Keratinocyte (primary cell): ENCODE measurements around the gene NATD1. TPM values are rescaled to one million over a fixed set of nuclear protein-coding genes. Genes with fewer than 3 reads are reported as not detected.

Source experiments
- DNase-seq: peaks from one replicate; pipeline ENCODE4 v3.0.0-alpha.2; 2011; ENCODE audit warnings: low read depth, missing footprints, low spot score
- FAIRE-seq: peaks from 2 replicates; lab custom pipeline; 2011; peaks lifted over from hg19 to GRCh38; lab: Jason Lieb, UNC
- H2AFZ ChIP-seq: 2 replicates; pipeline ENCODE4 v1.6.0; 2012; ENCODE audit warnings: low read length, control low read depth, inconsistent platforms; ENCODE audit not compliant: control insufficient read depth
- H3K27ac ChIP-seq: 2 replicates; pipeline ENCODE4 v1.5.1; 2011; ENCODE audit warnings: low read length; ENCODE audit not compliant: control insufficient read depth, insufficient read depth
- H3K27me3 ChIP-seq: 3 replicates; pipeline ENCODE4 v1.6.0; 2011; ENCODE audit warnings: low read length; ENCODE audit not compliant: control insufficient read depth, insufficient read depth; ENCODE audit errors: extremely low read depth
- H3K36me3 ChIP-seq, 2 experiments: 2 replicates in 1 of 2; 3 replicates in 1 of 2; pipeline ENCODE4 v1.5.1; 2011; ENCODE audit warnings: low read length in 2 of 2, mild to moderate bottlenecking in 1 of 2; ENCODE audit not compliant: control insufficient read depth in 2 of 2, insufficient read depth in 2 of 2; ENCODE audit errors: extremely low read depth in 1 of 2
- H3K4me1 ChIP-seq: 3 replicates; pipeline ENCODE4 v1.5.1; 2011; ENCODE audit warnings: low read length; ENCODE audit not compliant: control insufficient read depth, insufficient read depth; ENCODE audit errors: extremely low read depth
- H3K4me2 ChIP-seq: 3 replicates; pipeline ENCODE4 v1.6.0; 2011; ENCODE audit warnings: low read depth, low read length; ENCODE audit not compliant: control insufficient read depth, insufficient read depth; ENCODE audit errors: extremely low read depth
- H3K4me3 ChIP-seq, 3 experiments: fragments of 200-600 bp in 1 of 3; sonication (generic) in 1 of 3; 2 replicates in 2 of 3; 3 replicates in 1 of 3; pipeline ENCODE4 v1.5.1; 2011 to 2016; ENCODE audit warnings: low read length in 3 of 3, mild to moderate bottlenecking in 3 of 3, control low read depth in 2 of 3, inconsistent platforms in 1 of 3, low read depth in 1 of 3, mixed read lengths in 1 of 3, mixed run types in 1 of 3, moderate library complexity in 1 of 3; ENCODE audit not compliant: control insufficient read depth in 2 of 3, insufficient read depth in 2 of 3; ENCODE audit errors: extremely low read depth in 1 of 3
- H3K79me2 ChIP-seq: 2 replicates; pipeline ENCODE4 v1.6.0; 2012; ENCODE audit warnings: low read length; ENCODE audit not compliant: control insufficient read depth, insufficient read depth
- H3K9ac ChIP-seq: 3 replicates; pipeline ENCODE4 v1.6.0; 2011; ENCODE audit warnings: low read length; ENCODE audit not compliant: control insufficient read depth, insufficient read depth; ENCODE audit errors: extremely low read depth
- H3K9me1 ChIP-seq: 3 replicates; pipeline ENCODE4 v1.6.0; 2011; ENCODE audit warnings: low read length; ENCODE audit not compliant: control insufficient read depth, insufficient read depth; ENCODE audit errors: extremely low read depth
- H3K9me3 ChIP-seq: 2 replicates; pipeline ENCODE4 v1.5.1; 2012; ENCODE audit warnings: low read depth, low read length; ENCODE audit not compliant: control insufficient read depth
- H4K20me1 ChIP-seq: 3 replicates; pipeline ENCODE4 v1.6.0; 2011; ENCODE audit warnings: low read length; ENCODE audit not compliant: control insufficient read depth, insufficient read depth; ENCODE audit errors: extremely low read depth
- CTCF ChIP-seq, 3 experiments: IDR thresholded peaks in 1 of 3; conservative IDR thresholded peaks in 1 of 3; optimal IDR thresholded peaks in 1 of 3; 2 replicates in 2 of 3; 3 replicates in 1 of 3; pipeline versions ENCODE3 to v1.5.1; 2011; ENCODE audit warnings: low read length in 3 of 3, mild to moderate bottlenecking in 3 of 3, moderate library complexity in 2 of 3, control low read depth in 1 of 3, inconsistent platforms in 1 of 3; ENCODE audit not compliant: insufficient read depth in 2 of 3; ENCODE audit errors: extremely low read depth in 1 of 3
- EZH2 ChIP-seq: IDR thresholded peaks from one replicate; pipeline ENCODE4 v1.6.1; 2012; ENCODE audit warnings: inconsistent platforms, mild to moderate bottlenecking, low read length, moderate library complexity
- dilution Hi-C: fragments of 300-500 bp; cut with MboI; formaldehyde crosslinking; loops from one replicate; pipeline ENCODE4 v1.7.0; 2020; ENCODE audit warnings: low sequenced_read_pairs; ENCODE audit not compliant: extremely low pct_ligation_motif_present
- polyA plus RNA-seq, 5 experiments: library from polyadenylated mRNA; depleted of rRNA in 3 of 5; stranded (reverse) in 3 of 5; stranded (forward) in 1 of 5; unstranded in 1 of 5; fragments of >200 nt; gene quantifications; 1 replicate in 1 of 5; 2 replicates in 3 of 5; 3 replicates in 1 of 5; pipeline versions ENCODE4 v1.2.1 to v1.2.3, GENCODE V29; 2011 to 2012; ENCODE audit warnings: missing spikeins in 2 of 5, low read depth in 1 of 5, low replicate concordance in 1 of 5

Gene NATD1
- polyA plus RNA-seq, 1 donor (not counting 4 experiments of a cell fraction or from before 2014, with no cell fraction given), result 1.5 TPM

DNA sequence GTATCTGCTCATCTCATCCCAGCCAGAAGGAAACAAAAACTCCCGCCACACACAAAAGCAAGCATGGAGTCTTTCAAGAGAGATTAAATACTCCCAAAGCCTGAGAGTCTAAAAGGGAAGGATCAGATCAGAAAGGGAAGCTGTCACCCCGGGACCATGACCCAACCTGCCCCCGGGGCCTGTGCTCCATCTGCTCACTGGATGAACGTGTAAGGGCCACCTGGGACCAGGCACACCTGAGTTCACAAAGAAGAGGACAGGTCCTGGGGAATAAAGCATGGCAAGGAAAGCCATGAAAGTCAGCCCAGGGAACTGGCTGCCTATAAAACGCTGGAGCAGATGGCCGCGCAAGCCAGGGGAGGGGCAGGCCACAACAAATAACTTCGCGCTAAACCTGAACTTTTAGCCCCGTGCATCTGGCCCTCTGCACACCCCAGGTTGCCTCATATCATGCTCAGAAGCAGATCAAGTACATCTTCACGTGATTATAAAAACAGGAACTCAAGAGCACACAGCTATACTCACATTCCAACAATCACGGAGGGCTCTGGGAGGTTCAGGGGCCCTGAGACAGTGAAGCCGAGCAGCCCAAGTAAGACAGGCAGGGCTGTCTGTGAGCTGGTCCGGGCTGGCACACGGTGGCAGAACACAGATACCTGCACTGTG is 42.7 kb downstream of the NATD1 start:
- H3K36me3 ChIP-seq, result peaks cover 7 to 18% of the 10 kb centered on the region in 2 experiments
- H3K27me3 ChIP-seq, result no peaks in the 10 kb centered on the region
- dilution Hi-C loops, result no loop called here
- H3K4me2 ChIP-seq, result peak overlapping the region; percentile 10
- no peaks in the 10 kb centered on the region for H3K9me1 ChIP-seq
- H3K79me2 ChIP-seq, result peaks cover 92% of the 10 kb centered on the region
- TF ChIP-seq EZH2, result no peak
- no peak for TF ChIP-seq CTCF (optimal IDR thresholded peaks at IDR 0.05 in 1 of 3, IDR thresholded peaks at IDR 0.05 in 1 of 3, conservative IDR thresholded peaks at IDR 0.05 in 1 of 3; ENCODE audit: extremely low read depth in 1 of 3, insufficient read depth in 2 of 3, low read length in 3 of 3)
- no peak overlapping the region for H3K4me3 ChIP-seq
- FAIRE-seq (no peak), DNase-seq (no peak)
- H3K9ac ChIP-seq, result no peak overlapping the region
- H3K9me3 ChIP-seq, result no peaks in the 10 kb centered on the region
- H2AFZ ChIP-seq, result no peak overlapping the region
- H3K27ac ChIP-seq, result no peak overlapping the region
- H3K4me1 ChIP-seq, result peaks cover 42% of the 10 kb centered on the region
- peaks cover 22% of the 10 kb centered on the region for H4K20me1 ChIP-seq

DNA sequence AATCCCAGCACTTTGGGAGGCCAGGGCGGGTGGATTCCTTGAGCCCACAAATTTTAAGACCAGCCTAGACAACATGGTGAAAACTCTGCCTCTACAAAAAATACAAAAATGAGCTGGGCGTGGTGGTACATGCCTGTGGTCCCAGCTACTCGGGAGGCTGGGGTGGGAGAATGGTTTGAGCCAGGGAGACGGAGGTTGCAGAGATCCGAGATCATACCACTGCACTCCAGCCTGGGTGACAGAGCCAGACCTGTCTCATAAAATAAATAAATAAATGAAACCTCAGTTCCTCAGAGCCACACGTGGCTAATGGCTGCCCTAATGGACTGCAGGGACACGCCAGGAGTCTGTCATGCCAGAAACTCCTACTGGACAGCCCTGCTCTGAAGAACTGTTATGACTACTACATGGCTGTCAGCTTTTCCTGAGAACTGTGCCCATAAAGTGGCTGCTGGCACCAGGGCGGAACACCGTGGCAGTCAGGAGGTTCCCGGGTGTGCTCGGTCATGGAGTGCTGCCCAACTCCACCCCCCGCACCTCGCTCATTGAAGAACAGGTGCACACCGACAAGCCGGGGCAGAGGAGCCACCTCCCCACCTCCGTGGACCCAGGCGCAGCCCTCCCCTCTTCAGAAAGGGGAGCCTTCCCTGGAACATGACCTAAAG is 43.6 kb downstream of the NATD1 start:
- Histone ChIP-seq H3K27ac (no peak overlapping the region), H3K79me2 (peaks cover 93% of the 10 kb centered on the region), H2AFZ (no peak overlapping the region), H3K4me3 (no peak overlapping the region), H3K27me3 (no peaks in the 10 kb centered on the region), H4K20me1 (peaks cover 27% of the 10 kb centered on the region), H3K4me1 (peaks cover 35% of the 10 kb centered on the region), H3K9ac (no peak overlapping the region), H3K36me3 (peaks cover 7 to 18% of the 10 kb centered on the region in 2 experiments), H3K4me2 (peak overlapping the region; percentile 25), H3K9me3 (no peaks in the 10 kb centered on the region), H3K9me1 (no peaks in the 10 kb centered on the region)
- TF ChIP-seq EZH2 (no peak), CTCF (optimal IDR thresholded peaks at IDR 0.05 in 1 of 3, IDR thresholded peaks at IDR 0.05 in 1 of 3, conservative IDR thresholded peaks at IDR 0.05 in 1 of 3; ENCODE audit: extremely low read depth in 1 of 3, insufficient read depth in 2 of 3, low read length in 3 of 3) (no peak)
- no peak for DNase-seq
- no peak for FAIRE-seq
- dilution Hi-C loops, result no loop called here
